GM12865 (cell line): Measurements from ENCODE around the gene PTPN7.

Experiments
- DNase-seq: peaks from one replicate; pipeline ENCODE4 v3.0.0; 2010; ENCODE audit warnings: low read depth
- H3K4me3 ChIP-seq: 2 replicates; pipeline ENCODE4 v1.5.1; 2011; ENCODE audit warnings: mild to moderate bottlenecking, low read depth, low read length, control low read depth
- TF ChIP-seq, protein P1 (sequence below): IDR thresholded peaks from 2 replicates; pipeline ENCODE4 v1.5.1; 2011; ENCODE audit warnings: low read length, control low read depth, low read depth, inconsistent platforms; ENCODE audit not compliant: insufficient read depth; ENCODE audit errors: missing control alignments

The PTPN7 gene

DNA sequence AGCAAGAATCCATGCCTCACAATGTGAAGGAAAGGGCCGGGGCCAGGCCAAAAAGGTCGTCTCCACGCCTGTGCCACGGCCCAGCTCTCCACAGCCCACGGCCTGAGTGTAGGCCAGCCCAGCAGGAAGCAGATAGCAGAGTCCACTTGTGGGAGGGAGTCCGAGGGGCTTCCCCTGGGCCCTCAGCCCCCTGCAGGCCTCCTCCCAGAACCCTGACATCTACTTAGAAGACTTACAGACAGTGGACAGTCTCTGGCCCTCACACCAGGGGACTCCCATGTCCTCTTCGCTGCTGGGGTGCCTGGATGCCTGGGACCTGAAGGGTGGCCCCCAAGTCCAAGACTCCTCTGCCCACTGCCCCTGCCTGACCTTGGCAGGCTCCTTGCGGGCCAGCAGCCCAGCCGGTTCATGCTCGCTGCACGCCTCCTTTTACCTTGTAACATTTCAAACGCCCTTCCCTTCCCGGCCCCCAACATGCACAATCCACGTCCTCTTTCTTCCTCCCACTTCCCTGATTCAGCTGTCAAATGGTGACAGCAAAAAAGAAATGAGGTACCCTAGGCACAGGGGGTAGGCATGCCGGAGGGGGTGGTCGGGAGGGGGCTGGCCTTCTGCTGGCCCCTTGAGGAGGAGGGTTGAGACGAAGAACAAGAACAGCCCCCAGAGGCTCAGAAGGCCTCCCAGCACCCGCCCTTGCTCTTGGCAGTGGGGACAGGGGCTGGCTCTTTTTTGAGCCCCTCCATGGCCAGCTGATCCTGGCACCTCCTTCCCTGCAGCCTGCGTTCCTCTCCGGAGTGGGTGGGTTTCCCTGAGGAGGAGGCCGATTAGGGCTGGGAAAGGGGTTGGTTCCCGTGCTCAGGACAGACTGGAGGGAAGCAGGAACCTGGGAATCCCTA is 997 bp upstream of the PTPN7 start:
- H3K4me3 ChIP-seq = peak overlapping the region; percentile 82
- DNase-seq = no peak
- TF ChIP-seq, protein P1, sequence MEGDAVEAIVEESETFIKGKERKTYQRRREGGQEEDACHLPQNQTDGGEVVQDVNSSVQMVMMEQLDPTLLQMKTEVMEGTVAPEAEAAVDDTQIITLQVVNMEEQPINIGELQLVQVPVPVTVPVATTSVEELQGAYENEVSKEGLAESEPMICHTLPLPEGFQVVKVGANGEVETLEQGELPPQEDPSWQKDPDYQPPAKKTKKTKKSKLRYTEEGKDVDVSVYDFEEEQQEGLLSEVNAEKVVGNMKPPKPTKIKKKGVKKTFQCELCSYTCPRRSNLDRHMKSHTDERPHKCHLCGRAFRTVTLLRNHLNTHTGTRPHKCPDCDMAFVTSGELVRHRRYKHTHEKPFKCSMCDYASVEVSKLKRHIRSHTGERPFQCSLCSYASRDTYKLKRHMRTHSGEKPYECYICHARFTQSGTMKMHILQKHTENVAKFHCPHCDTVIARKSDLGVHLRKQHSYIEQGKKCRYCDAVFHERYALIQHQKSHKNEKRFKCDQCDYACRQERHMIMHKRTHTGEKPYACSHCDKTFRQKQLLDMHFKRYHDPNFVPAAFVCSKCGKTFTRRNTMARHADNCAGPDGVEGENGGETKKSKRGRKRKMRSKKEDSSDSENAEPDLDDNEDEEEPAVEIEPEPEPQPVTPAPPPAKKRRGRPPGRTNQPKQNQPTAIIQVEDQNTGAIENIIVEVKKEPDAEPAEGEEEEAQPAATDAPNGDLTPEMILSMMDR = no peak

- TF ChIP-seq, protein P1 = no peak
- DNase-seq = peak; percentile 81
- H3K4me3 ChIP-seq = peak overlapping the region; percentile 82
Measured at GRCh38 chr1:202159534-202160371, 649 bp downstream of the PTPN7 start.

DNA sequence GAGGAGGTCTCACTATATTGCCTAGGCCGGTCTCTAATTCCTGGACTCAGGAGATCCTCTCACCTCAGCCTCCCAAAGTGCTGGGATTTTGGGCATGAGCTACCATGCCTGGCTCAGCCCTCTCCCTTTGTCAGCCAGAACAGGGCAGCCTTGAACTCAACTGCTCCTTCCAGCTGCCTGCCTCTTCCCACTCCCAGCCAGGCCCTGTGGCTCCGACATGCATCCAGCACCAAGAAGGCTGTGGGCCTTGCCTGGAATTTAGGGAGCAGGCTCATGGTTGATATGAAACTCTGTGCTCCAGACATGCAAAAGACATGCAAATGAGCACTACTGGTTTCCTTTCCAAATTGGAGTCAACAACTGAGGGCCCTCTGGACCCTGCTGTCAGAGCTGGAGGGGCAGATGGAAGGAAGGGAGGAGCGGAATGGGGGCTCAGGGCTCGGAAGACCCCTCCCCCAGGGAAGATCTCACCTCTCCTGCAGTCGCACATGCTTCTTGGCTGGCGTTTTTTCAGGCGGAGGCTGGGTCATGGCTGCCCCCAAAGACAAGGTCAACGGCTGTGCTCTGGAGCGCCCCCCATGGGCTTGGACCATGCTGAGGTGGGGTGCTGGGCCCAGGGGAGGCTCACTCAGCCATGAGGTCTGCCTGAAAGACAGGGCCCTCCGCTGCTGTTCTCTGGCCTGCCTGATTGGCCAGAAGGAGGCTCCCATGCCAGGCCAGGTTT is 1.4 kb downstream of the PTPN7 start:
- DNase-seq = peak; percentile 76
- TF ChIP-seq, protein P1 = peak; percentile 62
- H3K4me3 ChIP-seq = peak overlapping the region; percentile 82

GRCh38 chr1:202157945-202158344 is 2.5 kb downstream of the PTPN7 start:
- no peak for DNase-seq
- TF ChIP-seq, protein P1 = no peak
- no peak overlapping the region for H3K4me3 ChIP-seq

- no peak overlapping the region for H3K4me3 ChIP-seq
- no peak for DNase-seq
- TF ChIP-seq, protein P1 = no peak
Measured at GRCh38 chr1:202156590-202156989, 3.8 kb downstream of the PTPN7 start.

DNA sequence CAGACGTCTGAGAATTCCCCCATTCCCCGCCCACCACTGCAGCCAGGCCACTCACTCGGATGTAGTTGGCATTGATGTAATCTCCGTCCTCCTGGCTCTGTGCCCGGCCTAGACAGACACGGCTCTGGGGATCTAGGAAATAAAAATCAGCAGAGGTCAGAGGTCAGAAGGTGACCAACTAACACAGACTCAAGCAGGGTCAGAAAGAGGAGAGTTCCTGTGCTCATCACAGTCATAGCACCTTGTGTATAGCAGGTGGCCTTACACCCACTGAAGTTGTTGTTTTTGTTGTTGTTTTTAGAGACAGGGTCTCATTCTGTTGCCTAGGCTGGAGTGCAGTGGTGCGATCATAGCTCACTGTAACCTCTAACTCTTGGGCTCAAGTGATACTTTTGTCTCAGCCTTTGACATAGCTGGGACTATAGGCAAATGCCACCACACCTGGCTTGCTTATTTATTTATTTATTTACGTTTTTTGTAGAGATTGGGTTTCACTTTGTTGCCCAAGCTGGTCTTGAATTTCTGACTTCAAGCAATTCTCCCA is 4.9 kb downstream of the PTPN7 start:
- DNase-seq = no peak
- no peak overlapping the region for H3K4me3 ChIP-seq
- TF ChIP-seq, protein P1 = no peak
